Neural progenitor cell (in vitro differentiated cells): ENCODE results near the gene RBM34. TPM values are rescaled to one million over a fixed set of nuclear protein-coding genes. Genes with fewer than 3 reads are reported as not detected.

ENCODE experiments used
- DNase-seq: peaks from one replicate; pipeline ENCODE4 v3.0.0-alpha.2; 2016; ENCODE audit warnings: low spot score
- H2AFZ ChIP-seq: fragments of 200-600 bp; sonication (generic); replicated peaks from 2 replicates; pipeline ENCODE4 v1.6.1; 2016; ENCODE audit warnings: antibody characterized with exemption
- H3F3A ChIP-seq: fragments of 200-600 bp; sonication (generic); 2 replicates; pipeline ENCODE4 v1.6.1; 2016; ENCODE audit warnings: antibody characterized with exemption, low read depth
- H3K27ac ChIP-seq: fragments of 200-600 bp; sonication (generic); 2 replicates; pipeline ENCODE4 v1.5.1; 2016; ENCODE audit warnings: mild to moderate bottlenecking
- H3K27me3 ChIP-seq: fragments of 200-600 bp; sonication (generic); 2 replicates; pipeline ENCODE4 v1.6.1; 2016; ENCODE audit warnings: mild to moderate bottlenecking, moderate library complexity
- H3K36me3 ChIP-seq: fragments of 200-600 bp; sonication (generic); 2 replicates; pipeline ENCODE4 v1.5.1; 2016
- H3K4me1 ChIP-seq: fragments of 200-600 bp; sonication (generic); 2 replicates; pipeline ENCODE4 v1.6.1; 2016; ENCODE audit warnings: mixed run types
- H3K4me2 ChIP-seq: fragments of 200-600 bp; sonication (generic); 2 replicates; pipeline ENCODE4 v1.6.1; 2016
- H3K4me3 ChIP-seq: fragments of 200-600 bp; sonication (generic); 2 replicates; pipeline ENCODE4 v1.5.1; 2016
- H3K79me2 ChIP-seq: fragments of 200-600 bp; sonication (generic); 2 replicates; pipeline ENCODE4 v1.6.1; 2016; ENCODE audit warnings: low read depth
- H3K9ac ChIP-seq: fragments of 200-600 bp; sonication (generic); 2 replicates; pipeline ENCODE4 v1.6.1; 2016
- H3K9me3 ChIP-seq: fragments of 200-600 bp; sonication (generic); 2 replicates; pipeline ENCODE4 v1.5.1; 2016; ENCODE audit warnings: low read depth
- H4K20me1 ChIP-seq: fragments of 200-600 bp; sonication (generic); 2 replicates; pipeline ENCODE4 v1.6.1; 2016; ENCODE audit warnings: low read depth
- H3K27ac Mint-ChIP-seq: 3 replicates; pipeline ENCODE4 v1.8.0; 2021; ENCODE audit warnings: mixed read lengths
- H3K27me3 Mint-ChIP-seq: 2 replicates; pipeline ENCODE4 v1.8.0; 2022; ENCODE audit warnings: low read depth, mild to moderate bottlenecking, inconsistent platforms, moderate library complexity, mixed read lengths; ENCODE audit not compliant: insufficient read depth
- H3K36me3 Mint-ChIP-seq: 3 replicates; pipeline ENCODE4 v1.8.0; 2021; ENCODE audit warnings: mixed read lengths
- H3K4me1 Mint-ChIP-seq: 3 replicates; pipeline ENCODE4 v1.8.0; 2021; ENCODE audit warnings: mixed read lengths
- H3K4me3 Mint-ChIP-seq: 3 replicates; pipeline ENCODE4 v1.8.0; 2021; ENCODE audit warnings: mild to moderate bottlenecking, moderate library complexity, mixed read lengths
- H3K9me3 Mint-ChIP-seq: 3 replicates; pipeline ENCODE4 v1.8.0; 2020; ENCODE audit warnings: mixed read lengths
- EZH2 ChIP-seq: fragments of 200-600 bp; sonication (generic); IDR thresholded peaks from 2 replicates; pipeline ENCODE4 v1.6.1; 2017; ENCODE audit warnings: antibody characterized with exemption, mild to moderate bottlenecking, moderate library complexity
- EZH2phosphoT487 ChIP-seq: fragments of 200-600 bp; sonication (generic); IDR thresholded peaks from 2 replicates; pipeline ENCODE4 v1.6.1; 2017; ENCODE audit warnings: antibody characterized with exemption
- total RNA-seq: library from RNA; depleted of rRNA; stranded (reverse); fragments of >200 nt; gene quantifications from 2 replicates; pipeline ENCODE4 v1.2.3, GENCODE V29; 2015; ENCODE audit warnings: low replicate concordance
- TF ChIP-seq, protein P1 (sequence below): fragments of 200-600 bp; sonication (generic); IDR thresholded peaks from 2 replicates; pipeline ENCODE4 v1.5.1; 2017; ENCODE audit warnings: antibody characterized with exemption, mild to moderate bottlenecking

The RBM34 gene
- total RNA-seq, 1 donor from 2014 or later = 107 TPM

- Histone ChIP-seq H4K20me1 (peaks cover 48% of the 10 kb centered on the region), H3K9me3 (no peaks in the 10 kb centered on the region), H3F3A (peaks cover 40% of the 10 kb centered on the region), H3K4me1 (peaks cover 14% of the 10 kb centered on the region), H2AFZ (peak within 1 kb of the TSS; percentile 80), H3K27me3 (no peaks in the 10 kb centered on the region), H3K36me3 (peaks cover 4% of the 10 kb centered on the region), H3K9ac (peak within 1 kb of the TSS; percentile 92), H3K79me2 (peaks cover 50% of the 10 kb centered on the region), H3K4me3 (peak within 1 kb of the TSS; percentile 92), H3K27ac (peak within 1 kb of the TSS; percentile 83), H3K4me2 (peak within 1 kb of the TSS; percentile 92)
- H3K4me1 Mint-ChIP-seq = peaks cover 18% of the 10 kb centered on the region
- H3K27ac Mint-ChIP-seq = peak within 1 kb of the TSS; percentile 98
- peak; percentile 98 for DNase-seq
- peaks cover 18% of the 10 kb centered on the region for H3K36me3 Mint-ChIP-seq
- H3K9me3 Mint-ChIP-seq = no peaks in the 10 kb centered on the region
- TF ChIP-seq, protein P1, sequence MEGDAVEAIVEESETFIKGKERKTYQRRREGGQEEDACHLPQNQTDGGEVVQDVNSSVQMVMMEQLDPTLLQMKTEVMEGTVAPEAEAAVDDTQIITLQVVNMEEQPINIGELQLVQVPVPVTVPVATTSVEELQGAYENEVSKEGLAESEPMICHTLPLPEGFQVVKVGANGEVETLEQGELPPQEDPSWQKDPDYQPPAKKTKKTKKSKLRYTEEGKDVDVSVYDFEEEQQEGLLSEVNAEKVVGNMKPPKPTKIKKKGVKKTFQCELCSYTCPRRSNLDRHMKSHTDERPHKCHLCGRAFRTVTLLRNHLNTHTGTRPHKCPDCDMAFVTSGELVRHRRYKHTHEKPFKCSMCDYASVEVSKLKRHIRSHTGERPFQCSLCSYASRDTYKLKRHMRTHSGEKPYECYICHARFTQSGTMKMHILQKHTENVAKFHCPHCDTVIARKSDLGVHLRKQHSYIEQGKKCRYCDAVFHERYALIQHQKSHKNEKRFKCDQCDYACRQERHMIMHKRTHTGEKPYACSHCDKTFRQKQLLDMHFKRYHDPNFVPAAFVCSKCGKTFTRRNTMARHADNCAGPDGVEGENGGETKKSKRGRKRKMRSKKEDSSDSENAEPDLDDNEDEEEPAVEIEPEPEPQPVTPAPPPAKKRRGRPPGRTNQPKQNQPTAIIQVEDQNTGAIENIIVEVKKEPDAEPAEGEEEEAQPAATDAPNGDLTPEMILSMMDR = peak; percentile 34
- TF ChIP-seq EZH2phosphoT487 = peak; percentile 20
- TF ChIP-seq EZH2 = no peak
- H3K4me3 Mint-ChIP-seq = peak within 1 kb of the TSS; percentile 99
- peaks cover 2% of the 10 kb centered on the region for H3K27me3 Mint-ChIP-seq
Measured at GRCh38 chr1:235128456-235129328, 32.4 kb downstream of the RBM34 start, which contains the start of gene TOMM20. TSS of gene TOMM20 (minus strand) at chr1:235128837. CDS start at chr1:235128715, 122 bp downstream.

- Histone ChIP-seq H4K20me1 (peaks cover 56% of the 10 kb centered on the region), H3K9ac (peak overlapping the region; percentile 92), H3K27me3 (no peaks in the 10 kb centered on the region), H3K4me2 (peak overlapping the region; percentile 92), H3K4me3 (peak overlapping the region; percentile 92), H3K27ac (peak overlapping the region; percentile 83), H2AFZ (peak overlapping the region; percentile 80), H3F3A (peaks cover 38% of the 10 kb centered on the region), H3K4me1 (peaks cover 14% of the 10 kb centered on the region), H3K79me2 (peaks cover 58% of the 10 kb centered on the region), H3K9me3 (no peaks in the 10 kb centered on the region), H3K36me3 (peaks cover 4% of the 10 kb centered on the region)
- Mint-ChIP-seq H3K27ac (peak overlapping the region; percentile 94), H3K36me3 (peaks cover 18% of the 10 kb centered on the region), H3K9me3 (no peaks in the 10 kb centered on the region), H3K27me3 (peaks cover 2% of the 10 kb centered on the region), H3K4me1 (peaks cover 18% of the 10 kb centered on the region), H3K4me3 (peak overlapping the region; percentile 99)
- TF ChIP-seq EZH2phosphoT487 (no peak), EZH2 (peak; percentile 5)
- peak; percentile 7 for DNase-seq
Measured at GRCh38 chr1:235127732-235128455, 33.2 kb downstream of the RBM34 start.

GRCh38 chr1:235127203-235127602, 33.8 kb downstream of the RBM34 start:
- H3K36me3 Mint-ChIP-seq = peaks cover 18% of the 10 kb centered on the region
- Histone ChIP-seq H4K20me1 (peaks cover 63% of the 10 kb centered on the region), H3K36me3 (peaks cover 4% of the 10 kb centered on the region)

More at GRCh38 chr1:235127203-235127602, 33.8 kb downstream of the RBM34 start:
- Histone ChIP-seq H3K9ac (peak overlapping the region; percentile 92), H3K79me2 (peaks cover 65% of the 10 kb centered on the region), H3K9me3 (no peaks in the 10 kb centered on the region), H3K4me1 (peaks cover 14% of the 10 kb centered on the region), H3K4me3 (peak overlapping the region; percentile 92), H3K4me2 (peak overlapping the region; percentile 92), H3K27ac (no peak overlapping the region), H3K27me3 (no peaks in the 10 kb centered on the region), H3F3A (peaks cover 31% of the 10 kb centered on the region), H2AFZ (no peak overlapping the region)
- Mint-ChIP-seq H3K4me1 (peaks cover 21% of the 10 kb centered on the region), H3K27me3 (peaks cover 2% of the 10 kb centered on the region), H3K9me3 (no peaks in the 10 kb centered on the region), H3K27ac (no peak overlapping the region), H3K4me3 (peak overlapping the region; percentile 99)
- no peak for DNase-seq
- TF ChIP-seq, protein P1 = no peak
- TF ChIP-seq EZH2phosphoT487 (no peak), EZH2 (no peak)
